Measurements from ENCODE around the gene MDFI.

MDFI gene

DNA sequence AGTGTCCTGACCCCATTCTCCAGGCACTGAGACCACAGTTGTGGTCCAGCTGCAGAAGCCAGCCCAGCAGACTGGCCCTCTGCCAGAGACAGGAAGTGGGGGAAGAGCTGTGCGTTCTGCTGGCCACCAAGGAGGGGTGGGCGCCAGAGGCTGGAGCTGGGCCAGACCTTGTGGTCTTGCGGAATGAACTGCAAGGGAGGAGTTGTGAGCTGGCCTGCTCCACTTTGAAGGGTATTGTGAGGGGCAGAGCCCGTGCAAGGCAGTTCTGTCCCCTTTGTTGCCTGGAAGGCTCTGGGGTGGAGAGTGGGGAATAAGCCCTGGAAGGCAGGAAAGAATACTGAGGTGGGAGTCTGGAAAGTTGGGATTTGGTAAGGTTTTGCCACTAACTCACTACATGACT, 3.6 kb upstream of the MDFI start:
- DNase-seq (ENCODE audit: low read depth) = no peak

DNA sequence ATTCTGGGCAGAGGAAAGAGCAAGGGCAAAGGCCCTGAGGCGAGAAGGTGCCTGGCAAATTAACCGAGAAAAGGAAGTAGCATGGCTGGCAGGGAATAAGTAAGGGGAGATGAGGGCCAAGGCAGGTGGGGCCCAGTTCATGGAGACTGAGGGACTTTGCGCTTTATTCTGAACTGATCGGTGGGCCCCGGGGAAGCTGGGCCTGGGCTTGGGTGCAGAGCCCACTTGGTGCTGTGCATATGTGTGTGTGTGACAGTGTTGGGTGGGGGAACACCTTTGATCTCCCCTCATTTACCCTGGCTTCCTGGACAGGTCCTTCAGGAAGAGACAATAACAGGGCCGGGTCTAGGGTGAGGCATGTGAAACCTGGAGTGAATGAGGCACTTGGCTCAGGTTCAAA, 2.9 kb upstream of the MDFI start:
- DNase-seq (ENCODE audit: low read depth) = no peak

DNA sequence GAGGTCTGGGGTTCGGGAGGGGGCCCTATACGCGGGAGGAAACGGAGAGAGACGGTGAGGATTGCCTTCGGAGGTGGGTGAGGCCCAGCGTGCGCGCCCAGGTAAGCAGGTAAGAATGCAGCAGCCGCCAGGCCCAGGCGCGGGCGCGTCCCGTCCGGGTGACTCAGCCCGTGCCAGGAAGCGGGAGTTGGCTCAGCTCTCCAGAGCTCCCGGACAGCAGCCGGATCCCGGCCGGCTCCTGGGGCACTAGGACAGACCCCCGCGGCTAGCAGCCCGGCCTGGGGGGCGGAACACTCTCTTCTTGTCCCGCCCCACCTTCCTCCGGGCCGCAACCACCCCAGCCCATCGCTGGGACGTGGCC, 1.5 kb upstream of the MDFI start:
- DNase-seq (ENCODE audit: low read depth) = no peak

DNA sequence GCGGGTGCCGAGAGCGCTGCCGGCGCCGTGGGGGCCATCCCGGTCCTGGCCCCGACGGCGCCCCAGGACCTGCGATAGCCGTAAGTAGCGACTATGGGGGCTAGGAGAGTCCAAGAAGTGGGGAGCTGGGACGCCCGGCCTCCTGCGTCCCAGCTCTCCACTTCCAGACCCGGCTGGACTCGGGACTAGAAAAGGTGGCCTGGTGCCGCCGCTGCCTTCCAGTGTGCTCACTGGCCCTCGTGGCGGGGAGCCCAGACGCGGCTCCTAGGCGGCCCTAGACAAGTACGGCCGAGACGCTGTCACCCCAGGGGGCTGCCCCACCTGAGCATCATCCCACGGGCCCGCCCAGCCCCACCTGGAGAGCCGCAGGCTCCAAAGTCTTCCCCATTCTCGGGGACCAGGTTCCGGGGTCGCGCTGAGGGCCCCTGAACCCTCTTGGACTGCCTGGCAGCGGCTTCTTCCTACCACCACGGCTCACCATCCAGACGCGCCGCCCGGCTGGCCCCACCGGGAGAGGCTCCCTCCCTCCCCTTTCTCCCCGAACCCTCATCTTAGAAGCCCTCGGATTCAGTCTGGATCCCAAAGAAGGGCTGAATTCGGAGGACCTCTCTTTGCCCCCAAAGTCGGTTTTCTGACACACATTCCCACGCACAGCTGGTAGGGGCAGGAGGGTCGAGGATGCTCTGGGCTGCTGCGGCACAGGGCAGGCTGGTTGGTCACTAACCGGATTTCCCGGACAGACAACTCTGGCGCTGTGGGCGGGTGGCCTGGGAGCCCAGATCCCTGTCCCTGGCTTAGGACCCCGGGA, 870 bp upstream of the MDFI start:
- DNase-seq (ENCODE audit: low read depth) = no peak

DNA sequence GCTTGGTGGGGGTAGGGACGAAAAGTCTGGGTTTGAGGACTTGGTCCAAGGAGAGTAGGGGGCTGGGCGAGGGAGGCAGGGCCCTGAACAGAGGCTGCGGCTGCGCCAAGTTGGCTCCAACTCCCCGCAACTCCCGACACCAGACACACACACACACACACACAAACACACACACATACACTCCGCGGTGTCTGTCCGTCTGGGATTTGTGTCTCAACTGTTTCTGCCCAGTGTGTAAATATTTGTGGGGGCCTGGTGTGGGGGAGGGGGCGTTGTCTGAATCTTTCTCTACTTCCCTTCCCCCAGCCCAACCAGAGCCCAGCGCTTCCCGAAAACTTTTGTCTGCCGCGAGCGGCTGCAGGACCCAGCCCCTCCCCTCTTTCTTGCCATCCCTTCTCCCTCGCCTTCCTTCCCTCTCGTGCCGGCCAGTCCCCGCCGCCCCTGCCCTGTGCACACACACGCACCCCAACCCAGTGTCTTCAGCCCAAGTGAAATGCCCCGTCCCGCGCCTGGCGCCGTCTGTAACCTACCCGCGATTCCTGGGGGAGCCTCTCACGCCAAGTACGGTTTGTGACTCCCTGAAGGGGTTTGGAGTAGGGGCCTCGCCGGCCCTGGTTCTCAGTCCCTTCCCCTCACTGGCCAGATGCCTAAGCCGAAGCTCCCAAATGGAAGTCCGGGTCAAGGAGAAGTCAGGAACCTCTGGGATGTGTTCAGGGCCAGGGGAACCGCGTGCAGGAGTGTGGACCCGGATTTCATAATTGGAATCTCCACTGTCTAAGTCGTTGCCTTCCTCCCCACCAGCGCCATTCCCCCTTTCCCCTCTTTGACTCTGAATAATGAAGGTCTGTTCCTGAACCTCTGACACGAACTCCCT, 904 bp downstream of the MDFI start:
- no peak for DNase-seq (ENCODE audit: low read depth)

DNA sequence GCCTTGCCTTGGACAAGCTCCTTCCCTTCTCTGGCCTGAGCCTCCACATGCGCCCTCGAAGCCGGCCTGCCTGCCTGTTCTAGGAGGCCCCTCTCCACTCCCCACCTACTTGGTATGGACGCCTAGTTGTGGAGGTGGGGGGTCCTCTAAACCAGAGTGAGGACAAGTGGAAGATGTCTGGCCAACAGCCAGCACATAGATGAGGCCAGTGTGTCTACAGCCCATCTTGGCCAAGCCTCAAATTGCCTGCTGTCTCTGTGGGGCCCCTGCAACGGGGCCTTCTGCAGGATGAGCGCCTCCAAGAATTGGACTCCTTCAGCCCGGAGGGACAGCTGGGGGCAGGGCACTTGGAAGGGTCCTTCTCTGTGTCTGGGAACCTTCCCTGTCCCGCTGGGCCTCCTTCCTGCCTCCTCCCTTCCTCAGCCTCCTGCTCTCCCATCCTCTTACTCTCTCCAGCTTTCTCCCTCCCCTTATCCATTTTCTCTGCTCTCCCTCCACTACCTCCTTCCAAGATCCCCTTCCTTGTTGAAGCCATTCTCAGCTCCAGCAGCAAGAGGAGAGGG, 1.6 kb downstream of the MDFI start:
- DNase-seq (ENCODE audit: low read depth) = no peak

DNA sequence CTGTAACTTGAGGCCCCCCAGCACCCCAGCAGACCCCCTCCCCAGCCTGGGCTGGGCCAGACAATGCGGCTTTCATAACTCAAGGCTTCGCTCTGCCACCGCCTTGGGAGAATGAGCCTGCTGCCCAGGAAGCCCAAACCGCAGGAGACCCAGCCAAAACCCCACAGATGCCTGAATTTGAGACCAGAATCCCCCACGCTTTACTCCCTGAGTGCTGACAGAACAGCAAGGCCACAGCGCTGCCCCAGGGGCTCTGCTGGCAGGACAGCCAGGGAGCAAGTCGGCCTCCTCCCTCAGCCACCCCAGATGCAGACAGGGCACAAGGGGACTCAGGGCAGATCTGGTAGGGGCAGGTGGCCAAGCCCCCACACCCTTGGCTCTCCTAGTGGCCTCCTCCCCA, 2.2 kb downstream of the MDFI start:
- DNase-seq (ENCODE audit: low read depth) = no peak

DNA sequence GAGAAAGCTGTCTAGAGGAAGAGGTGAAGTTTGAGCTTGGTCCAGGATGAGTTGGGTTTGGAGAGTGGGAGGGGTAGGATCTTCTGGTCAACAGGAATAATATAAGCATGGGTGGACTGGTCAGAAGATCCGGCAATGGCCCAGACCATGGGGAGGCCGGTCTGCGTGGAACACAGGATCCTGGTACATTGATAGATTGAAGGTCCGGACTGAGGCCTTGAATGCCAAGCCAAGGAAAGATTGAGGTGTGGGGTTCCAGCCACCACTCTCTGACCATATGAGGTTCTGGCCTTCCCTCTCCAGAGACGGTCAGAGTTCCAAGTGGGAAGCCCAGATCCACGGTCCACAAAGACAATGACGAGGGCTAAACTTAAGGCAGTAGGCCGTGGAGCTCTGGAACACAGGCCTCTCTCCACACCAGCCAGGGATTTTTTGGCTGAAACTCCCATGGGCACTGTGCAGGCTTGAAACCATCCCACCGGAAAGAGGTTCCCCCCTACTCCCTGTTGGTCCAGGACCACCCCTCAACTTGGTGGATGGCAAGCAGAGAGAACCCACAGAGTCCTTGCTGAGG, 3.2 kb downstream of the MDFI start:
- no peak for DNase-seq (ENCODE audit: low read depth)

DNA sequence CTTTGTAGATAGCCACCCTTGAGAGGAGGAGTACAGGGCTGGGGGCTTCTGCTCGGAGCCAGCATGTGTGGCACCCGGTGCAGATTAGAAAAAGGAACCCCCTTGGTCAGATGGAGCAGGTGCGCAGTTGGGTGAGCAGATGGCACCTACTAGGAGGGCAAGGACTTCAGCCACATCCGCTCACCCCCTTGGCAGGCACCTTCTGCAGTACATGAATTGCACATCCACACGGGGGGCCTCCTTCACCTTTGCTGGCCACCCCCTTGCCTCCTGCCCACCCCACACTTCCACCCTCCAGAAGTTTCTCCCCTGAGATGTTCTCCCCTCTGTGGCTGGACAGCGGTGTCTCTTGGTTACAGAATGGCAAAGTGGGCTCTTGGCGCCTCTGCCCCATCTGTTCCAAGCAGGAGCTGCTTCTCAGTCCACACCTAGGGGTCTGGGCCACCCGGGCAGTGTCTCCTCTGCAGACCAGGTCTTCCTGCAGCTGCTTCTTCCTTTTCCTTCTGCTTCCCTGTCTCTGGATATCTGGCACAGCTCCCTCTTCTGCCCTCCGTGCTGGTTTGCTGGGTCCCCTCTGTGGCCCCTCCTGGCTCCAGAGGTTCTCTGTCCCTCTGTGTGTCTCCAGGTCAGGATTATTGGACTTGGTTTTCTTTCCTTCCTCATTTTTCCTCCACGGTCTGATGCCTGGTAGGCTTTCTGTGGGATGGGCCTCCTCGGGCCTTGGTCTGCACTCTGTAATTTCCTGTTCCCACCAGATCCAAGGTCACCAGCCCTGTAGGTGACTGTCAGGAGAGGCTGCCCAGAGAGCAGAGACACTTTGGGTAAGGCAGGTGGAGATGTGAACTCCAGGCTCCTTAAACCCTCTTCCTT, 4.1 kb downstream of the MDFI start:
- DNase-seq (ENCODE audit: low read depth) = no peak

DNA sequence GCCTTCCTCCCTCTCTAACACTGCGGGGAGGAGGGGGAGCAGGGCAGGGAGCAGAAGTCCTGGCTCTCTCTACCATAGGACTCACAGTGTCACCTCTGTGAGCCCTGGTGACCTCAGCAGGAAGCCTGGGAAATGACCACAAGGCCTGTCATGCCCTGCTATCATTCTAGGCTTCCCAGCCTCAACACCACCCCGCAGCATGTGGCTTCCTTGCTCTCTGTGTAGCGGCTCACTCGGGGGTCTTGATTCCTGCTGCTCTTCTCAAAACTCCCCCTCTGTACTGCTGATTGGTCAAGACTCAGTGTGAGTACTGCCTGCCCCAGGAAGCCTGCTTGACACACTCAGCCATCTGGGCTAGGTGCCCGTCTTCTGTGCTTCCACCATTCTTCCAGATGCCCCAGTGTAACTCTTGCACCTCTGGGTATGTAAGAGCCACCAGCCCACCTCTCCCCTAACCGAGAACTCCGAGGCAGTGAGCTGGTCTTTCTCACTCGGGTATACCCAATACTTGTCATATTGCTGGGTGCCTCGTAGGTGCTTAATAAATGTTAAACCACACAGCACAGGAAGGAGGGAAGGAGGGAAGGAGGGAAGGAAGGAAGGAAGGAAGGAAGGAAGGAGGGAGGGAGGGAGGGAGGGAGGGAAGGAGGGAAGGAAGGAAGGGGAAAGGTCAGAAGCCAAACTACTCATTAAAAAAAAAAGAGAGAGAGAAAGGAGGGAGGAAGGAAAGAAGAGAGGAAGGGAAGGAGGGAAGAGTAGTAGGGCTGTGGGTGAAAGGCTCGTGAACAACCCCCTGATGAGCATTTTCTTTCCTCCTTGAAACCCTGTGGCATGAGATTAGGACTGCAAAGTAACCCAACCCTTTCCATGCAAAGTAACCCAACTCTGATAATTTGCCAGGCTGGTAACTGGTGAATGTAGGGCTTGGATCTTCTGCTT, 5.0 kb downstream of the MDFI start:
- no peak for DNase-seq (ENCODE audit: low read depth)

DNA sequence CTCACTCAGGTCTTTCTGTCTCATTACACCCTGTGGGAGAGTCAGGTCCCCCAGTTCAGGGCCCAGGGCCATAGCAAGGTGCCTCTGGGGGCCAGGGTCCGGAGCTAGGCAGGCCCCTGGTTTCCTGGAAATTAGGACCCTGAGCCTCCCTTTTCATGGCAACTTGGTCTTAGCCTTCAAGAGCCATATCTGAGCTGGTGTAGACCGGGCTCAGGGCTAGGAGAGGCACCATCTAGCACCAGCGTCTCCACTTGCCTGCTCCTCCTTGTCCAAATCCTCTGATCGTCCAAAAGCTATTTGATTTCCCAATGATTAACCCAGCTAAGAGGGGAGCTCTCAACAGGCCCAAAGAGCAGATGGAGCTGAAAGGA, 5.6 kb downstream of the MDFI start:
- DNase-seq (ENCODE audit: low read depth) = no peak

DNA sequence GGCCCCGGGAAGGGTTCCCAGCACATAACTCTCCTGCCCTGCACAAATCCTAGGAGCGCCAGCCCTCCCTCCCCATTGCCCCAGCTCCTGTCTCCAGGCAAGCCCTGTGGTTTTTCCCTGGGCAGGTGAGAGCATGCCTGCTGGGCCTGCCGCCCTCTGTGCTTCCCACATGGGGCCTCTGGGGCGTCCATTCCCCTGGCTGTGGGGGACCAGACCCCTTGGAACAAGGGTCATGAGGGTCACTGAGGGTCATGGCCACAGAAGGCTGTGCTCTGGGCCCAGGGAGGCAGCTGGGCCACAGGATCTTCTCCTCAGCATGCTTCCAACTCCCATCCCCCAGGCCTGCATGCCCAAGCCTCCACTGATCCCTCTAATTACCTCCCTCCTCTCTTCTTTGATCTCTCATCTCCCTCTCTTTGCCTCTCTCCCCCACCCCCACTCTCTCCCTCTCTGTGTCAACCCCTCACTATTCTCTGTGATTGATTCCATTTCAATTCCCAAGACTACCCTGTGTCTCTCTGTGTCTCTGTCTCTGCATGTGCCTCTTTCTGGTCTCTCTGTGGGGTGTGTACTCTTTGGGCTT, 6.1 kb downstream of the MDFI start:
- no peak for DNase-seq (ENCODE audit: low read depth)

DNA sequence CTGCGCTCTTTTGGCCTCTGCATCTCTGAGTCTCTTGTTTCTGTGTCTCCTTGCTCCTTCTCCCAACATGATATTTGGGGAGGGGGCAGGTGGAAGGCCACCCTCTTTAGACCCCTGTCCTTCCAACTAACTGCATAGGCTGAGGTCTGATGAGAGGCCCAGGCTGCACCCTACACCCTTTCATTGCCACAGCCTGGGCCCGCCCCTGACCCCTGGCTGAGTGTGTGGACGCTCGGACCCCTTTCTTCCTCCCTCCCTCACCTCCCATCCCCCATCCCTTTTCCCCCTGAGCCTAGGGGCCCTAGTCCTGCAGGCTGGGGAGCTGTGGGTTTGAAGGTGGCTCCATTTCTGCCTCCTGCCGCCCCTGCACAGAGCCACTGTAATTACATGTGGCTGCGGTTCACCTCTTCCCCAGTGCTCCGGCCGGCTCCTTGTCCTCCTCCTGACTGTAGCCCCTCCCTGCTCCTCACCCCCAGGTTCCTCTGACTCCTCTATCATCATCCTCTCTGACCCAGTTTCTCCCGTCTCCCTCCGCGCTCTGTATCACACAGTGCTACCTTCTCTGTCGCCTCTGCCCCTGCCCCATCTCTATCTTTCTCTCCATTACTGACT, 6.8 kb downstream of the MDFI start:
- no peak for DNase-seq (ENCODE audit: low read depth)

DNA sequence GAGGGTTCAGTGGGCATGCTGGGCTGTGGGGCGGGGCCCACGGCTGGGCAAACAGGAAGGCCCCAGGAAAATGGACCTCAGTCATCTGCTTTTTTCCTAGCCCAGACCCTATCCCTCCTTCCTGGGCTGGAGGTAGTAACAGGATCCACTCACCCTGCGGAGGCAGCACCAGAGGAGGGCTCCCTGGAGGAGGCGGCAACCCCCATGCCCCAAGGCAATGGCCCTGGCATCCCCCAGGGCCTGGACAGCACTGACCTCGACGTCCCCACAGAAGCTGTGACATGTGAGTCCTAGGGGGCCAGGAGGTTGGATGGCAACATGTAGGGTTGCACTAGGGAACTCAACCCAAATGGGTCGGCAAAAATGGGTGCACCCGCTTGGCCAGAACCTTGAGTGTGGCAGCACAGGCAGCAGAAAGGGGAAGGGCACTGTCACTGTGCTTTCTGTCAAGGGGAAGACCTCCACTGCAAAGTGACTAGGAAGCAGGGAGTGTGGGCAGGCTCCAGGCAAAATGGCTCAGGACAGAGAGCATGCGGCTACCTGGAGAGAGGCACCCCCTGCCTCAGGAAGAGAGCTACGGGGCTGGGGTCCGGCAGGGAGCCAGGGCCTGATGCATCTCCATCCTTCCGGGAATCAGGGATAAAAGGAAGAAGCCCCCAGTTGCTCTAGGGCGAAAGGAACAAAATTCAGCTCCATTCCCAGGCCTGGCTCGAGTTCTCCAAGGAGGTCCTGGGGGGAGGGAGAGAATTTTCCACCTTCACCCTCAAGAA, 7.9 kb downstream of the MDFI start:
- DNase-seq (ENCODE audit: low read depth) = no peak

DNA sequence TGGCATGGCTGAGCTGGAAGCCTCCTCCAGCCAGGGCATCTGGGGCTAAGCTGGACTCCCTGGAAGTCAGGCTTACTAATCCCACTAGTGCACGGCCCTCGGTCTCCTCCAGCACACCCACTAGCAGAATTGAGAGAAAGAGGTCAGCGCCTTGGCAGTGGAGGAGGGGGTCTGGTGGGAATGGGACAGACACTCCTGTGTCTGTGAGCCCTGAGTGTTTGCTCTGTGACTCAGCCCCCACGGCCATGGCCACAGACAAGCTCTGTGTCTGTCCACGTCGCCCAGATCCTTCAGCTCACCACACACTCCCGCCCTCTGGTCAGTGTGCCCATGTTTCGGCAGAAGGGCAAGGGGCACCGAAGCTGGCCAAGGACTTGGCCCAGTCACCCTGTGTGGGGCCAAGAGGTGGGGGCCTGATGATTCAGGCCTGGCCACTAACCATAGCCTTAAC, 8.8 kb downstream of the MDFI start:
- DNase-seq (ENCODE audit: low read depth) = no peak

DNA sequence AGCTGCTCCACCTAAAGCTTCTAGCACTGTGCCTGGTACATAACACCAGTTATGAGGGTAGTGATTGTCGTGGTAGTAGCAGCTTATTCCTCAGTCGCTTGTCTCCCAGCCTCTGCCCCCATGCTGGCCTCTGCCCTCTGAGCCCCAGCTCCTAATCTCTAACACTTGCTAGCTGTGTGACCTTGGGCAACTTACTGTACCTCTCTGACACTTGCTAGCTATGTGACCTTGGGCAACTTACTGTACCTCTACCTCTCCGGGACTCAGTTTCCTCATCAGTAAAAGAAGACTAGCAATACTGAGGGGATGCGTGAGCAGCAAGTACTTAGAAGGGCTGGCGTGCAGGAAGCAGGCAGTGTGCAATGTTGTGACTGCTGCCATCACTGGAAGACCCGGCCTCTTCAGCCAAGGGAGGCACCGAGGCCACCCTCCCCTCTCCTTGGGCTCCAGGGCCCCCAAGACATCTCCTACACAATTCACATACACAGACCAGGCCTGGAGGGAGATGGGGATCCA, 9.9 kb downstream of the MDFI start:
- DNase-seq (ENCODE audit: low read depth) = no peak

DNA sequence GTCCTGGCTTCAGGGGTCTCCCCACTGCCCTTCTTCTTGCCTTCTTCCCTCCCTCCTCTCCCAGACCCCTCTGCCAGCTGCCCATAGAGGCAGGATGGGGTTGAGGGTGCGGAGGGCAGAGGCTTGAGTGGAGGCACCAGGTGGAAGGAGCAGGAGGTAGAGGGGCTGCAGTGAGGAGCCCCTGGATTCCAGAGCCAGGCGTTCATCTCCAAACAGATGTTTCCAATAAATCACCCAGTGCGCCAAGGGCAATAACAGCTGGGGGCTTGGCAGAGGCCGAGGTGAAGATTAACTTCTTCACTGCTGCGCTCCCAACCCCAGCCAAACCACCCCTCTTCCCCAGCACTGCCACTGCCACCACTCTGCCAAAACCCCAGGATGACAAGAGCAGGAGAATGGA, 10.7 kb downstream of the MDFI start:
- DNase-seq (ENCODE audit: low read depth) = no peak

DNA sequence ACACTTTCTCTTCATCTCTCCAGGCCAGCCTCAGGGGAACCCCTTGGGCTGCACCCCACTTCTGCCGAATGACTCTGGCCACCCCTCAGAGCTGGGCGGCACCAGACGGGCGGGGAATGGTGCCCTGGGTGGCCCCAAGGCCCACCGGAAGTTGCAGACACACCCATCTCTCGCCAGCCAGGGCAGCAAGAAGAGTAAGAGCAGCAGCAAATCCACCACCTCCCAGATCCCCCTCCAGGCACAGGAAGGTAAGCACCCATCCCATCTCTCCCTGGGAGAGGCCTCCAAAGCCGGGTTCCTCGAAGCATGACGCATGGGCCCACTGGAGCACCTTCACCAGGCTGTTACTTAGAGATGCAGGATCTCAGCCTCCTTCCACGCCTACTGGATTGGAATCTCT, 11.3 kb downstream of the MDFI start:
- DNase-seq (ENCODE audit: low read depth) = no peak

DNA sequence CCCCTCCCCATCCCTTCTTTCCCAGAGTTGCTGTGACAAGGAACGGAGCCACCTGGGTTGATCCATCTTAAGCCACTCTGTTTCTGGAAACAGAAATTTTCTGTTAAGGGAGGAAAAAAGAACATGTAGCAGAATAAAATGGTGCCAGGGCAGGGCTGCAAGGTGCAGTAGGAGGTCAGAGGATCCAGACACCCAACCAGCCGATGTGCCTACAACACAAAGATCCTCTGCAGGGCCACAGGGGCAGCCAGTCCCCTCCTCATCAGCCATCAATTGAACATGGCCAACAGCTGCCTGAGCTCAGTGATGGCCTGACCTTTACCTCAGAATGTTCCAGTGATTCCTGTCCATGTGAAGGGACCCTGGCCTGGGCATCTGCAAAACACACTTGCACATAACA, 11.9 kb downstream of the MDFI start:
- DNase-seq (ENCODE audit: low read depth) = no peak

Measured in stimulated activated CD4-positive, alpha-beta T cell treated with anti-CD3 and anti-CD28 coated beads, Interleukin-2, amount 100 ng/mL, for 4 hours (primary cell).